ENCODE data around the gene MEIS1.

The MEIS1 gene

GRCh38 chr2:66445925-66446871 lies 11.3 kb downstream of the MEIS1 start:
- DNase-seq, result no peak

- DNase-seq, result no peak
Measured at GRCh38 chr2:66446941-66447340, 12.0 kb downstream of the MEIS1 start.

GRCh38 chr2:66447677-66448076 lies 12.8 kb downstream of the MEIS1 start:
- DNase-seq, result no peak

GRCh38 chr2:66448136-66448991 lies 13.4 kb downstream of the MEIS1 start:
- no peak for DNase-seq

- no peak for DNase-seq
Measured at GRCh38 chr2:66452214-66452613, 17.3 kb downstream of the MEIS1 start.

- DNase-seq, result no peak
Measured at GRCh38 chr2:66452917-66453316, 18.0 kb downstream of the MEIS1 start.

GRCh38 chr2:66455490-66455889 lies 20.6 kb downstream of the MEIS1 start:
- no peak for DNase-seq

GRCh38 chr2:66456183-66457041 lies 21.5 kb downstream of the MEIS1 start:
- no peak for DNase-seq

GRCh38 chr2:66457545-66457944 lies 22.6 kb downstream of the MEIS1 start:
- DNase-seq, result no peak

GRCh38 chr2:66460031-66460430 lies 25.1 kb downstream of the MEIS1 start:
- no peak for DNase-seq

- no peak for DNase-seq
Measured at GRCh38 chr2:66461001-66461663, 26.2 kb downstream of the MEIS1 start.

- DNase-seq, result no peak
Measured at GRCh38 chr2:66461664-66462500, 27.0 kb downstream of the MEIS1 start.

GRCh38 chr2:66462501-66462825 lies 27.5 kb downstream of the MEIS1 start:
- DNase-seq, result no peak

GRCh38 chr2:66463206-66463755 lies 28.4 kb downstream of the MEIS1 start:
- no peak for DNase-seq

- DNase-seq, result no peak
Measured at GRCh38 chr2:66464930-66465637, 30.2 kb downstream of the MEIS1 start.

GRCh38 chr2:66466433-66466832 lies 31.5 kb downstream of the MEIS1 start:
- DNase-seq, result no peak

GRCh38 chr2:66467718-66468117 lies 32.8 kb downstream of the MEIS1 start:
- DNase-seq, result no peak

- no peak for DNase-seq
Measured at GRCh38 chr2:66469214-66469902, 34.4 kb downstream of the MEIS1 start.

- DNase-seq, result no peak
Measured at GRCh38 chr2:66470199-66470598, 35.3 kb downstream of the MEIS1 start.

Data from NCI-H1048 (cell line).